Stimulated activated CD8-positive, alpha-beta memory T cell treated with anti-CD3 and anti-CD28 coated beads, Interleukin-4, amount 100 ng/mL, for 4 hours (primary cell): ENCODE data around the gene EYA2.
"Not testable (repeated sequence)": the region's sequence is repeated elsewhere in the genome, so short reads cannot be mapped to it uniquely, and the experiment has no call there.

ENCODE experiments used
- DNase-seq, 2 donors: peaks; one replicate each; pipeline ENCODE4 v3.0.0-alpha.2; 2020; ENCODE audit warnings: low read depth in 2 of 2, low spot score in 1 of 2

The EYA2 gene

GRCh38 chr20:47202733-47203667 is 308.4 kb downstream of the EYA2 start:
- DNase-seq: no peak

DNA sequence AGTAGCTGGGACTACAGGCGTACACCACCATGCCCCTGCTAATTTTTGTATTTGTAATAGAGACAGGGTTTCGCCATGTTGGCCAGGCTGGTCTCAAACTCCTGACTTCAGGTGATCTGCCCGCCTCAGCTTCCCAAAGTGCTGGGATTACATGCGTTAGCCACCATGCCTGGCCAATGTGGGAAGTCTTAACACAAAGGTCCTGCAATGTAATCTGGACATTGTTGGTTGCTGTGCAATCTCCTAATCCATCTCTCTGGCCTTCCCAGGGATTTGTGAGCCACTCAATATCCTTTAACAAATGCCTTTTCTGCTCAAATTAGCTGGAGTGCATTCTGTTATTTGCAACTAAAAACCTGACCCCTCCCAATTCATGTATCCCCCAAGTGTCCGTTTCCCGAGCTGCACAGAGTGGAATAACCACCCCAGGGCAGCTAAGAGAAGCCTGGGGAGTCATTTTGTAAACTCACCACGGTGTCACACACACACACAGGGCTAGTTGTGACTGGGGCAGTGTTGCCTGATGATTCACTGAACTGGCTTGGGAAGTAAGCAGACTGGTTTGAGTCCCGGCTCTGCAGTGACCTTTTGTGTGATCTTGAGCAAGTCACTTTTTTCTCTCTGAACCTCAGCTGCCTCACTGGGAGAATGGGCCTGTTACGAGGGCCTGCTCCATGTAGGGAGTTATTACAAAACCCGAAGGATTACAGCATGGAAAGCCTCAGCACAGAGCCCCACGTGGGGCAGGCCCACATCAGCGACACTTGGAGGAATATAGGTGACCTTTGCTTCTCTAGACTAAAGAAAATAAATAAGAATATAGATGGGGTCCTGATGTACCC is 309.6 kb downstream of the EYA2 start:
- no peak for DNase-seq

DNA sequence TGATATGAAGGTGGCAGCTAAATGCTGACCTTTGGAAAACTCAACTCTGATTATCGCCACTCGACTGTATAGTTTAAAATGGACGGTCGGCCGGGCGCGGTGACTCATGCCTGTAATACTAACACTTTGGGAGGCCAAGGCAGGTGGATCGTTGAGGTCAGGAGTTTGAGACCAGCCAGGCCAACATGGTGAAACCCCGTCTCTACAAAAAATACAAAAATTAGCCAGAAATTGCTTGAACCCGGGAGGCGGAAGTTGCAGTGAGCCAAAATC is 310.1 kb downstream of the EYA2 start:
- DNase-seq: not testable (repeated sequence)

GRCh38 chr20:47205577-47206123 is 311.0 kb downstream of the EYA2 start:
- DNase-seq: peak in 1 of 2 donors; percentile 30

GRCh38 chr20:47206552-47206951 is 311.9 kb downstream of the EYA2 start:
- not testable (repeated sequence) for DNase-seq

GRCh38 chr20:47206962-47207641 is 312.5 kb downstream of the EYA2 start:
- DNase-seq: no peak

DNA sequence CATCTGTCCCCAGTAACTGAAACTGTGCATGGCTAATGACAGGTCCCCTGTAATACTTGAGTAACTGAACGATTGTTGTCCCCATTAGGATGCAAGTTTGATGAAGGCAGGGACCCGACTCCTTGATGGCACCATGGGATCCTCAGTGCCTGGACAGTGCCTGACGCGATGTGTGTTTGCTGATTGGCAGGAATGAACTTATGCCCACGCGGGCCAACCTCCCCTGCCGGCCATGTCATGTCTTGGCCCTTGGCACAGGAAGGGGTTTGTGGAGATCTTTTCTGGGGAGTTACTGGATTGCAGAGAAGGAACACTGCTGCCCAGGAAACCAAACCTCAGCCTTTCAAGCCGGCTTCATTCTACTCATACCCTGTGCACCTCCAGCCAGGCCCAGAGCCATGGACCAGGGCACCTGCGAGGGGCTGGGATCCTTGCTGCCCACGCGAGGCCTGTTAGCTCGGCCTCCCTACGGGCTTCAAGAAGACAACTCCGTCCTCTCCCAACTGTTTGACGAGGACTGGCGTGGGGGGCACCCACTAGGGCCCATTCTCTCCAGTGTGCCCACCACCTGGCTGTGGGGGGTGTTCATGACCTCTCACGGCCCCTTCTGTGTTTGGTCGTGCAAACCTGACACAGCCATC is 314.0 kb downstream of the EYA2 start:
- DNase-seq: no peak

- no peak for DNase-seq
Observed at GRCh38 chr20:47209982-47210381, 315.3 kb downstream of the EYA2 start.

DNA sequence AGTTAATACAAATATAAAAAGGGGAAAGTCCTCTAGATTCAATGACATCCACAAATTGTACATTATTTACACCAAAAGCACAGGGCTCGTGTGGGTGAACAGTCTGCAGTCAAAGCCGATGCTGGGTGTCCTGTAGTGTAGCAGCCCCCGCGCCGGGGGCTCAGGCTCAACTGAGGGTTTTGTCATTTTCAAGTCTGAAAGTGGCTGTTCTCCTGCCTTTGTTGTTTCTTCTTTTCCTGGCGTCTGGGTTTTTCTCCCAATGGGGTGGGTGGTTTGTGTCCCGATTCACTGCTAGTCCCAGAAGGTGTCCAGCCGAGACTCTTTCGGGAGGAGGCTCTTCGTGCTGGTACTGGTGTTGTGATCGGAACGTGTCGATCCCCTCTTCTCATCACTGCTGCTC is 315.8 kb downstream of the EYA2 start:
- no peak for DNase-seq

GRCh38 chr20:47211036-47211435 is 316.4 kb downstream of the EYA2 start:
- no peak for DNase-seq

GRCh38 chr20:47212606-47213207 is 318.1 kb downstream of the EYA2 start:
- DNase-seq: no peak

- no peak for DNase-seq
Observed at GRCh38 chr20:47213966-47214365, 319.3 kb downstream of the EYA2 start.

GRCh38 chr20:47215653-47216397 is 321.2 kb downstream of the EYA2 start:
- DNase-seq: no peak

- no peak for DNase-seq
Observed at GRCh38 chr20:47216819-47217410, 322.3 kb downstream of the EYA2 start.

- DNase-seq: no peak
Observed at GRCh38 chr20:47217482-47218446, 323.1 kb downstream of the EYA2 start.

GRCh38 chr20:47220161-47220582 is 325.5 kb downstream of the EYA2 start:
- DNase-seq: peak in 1 of 2 donors; percentile 24

- no peak for DNase-seq
Observed at GRCh38 chr20:47221036-47221625, 326.5 kb downstream of the EYA2 start.
